ENCODE results near the gene NUAK2.

- TF ChIP-seq CTCF (IDR thresholded peaks at IDR 0.05) (no peak), POLR2A (IDR thresholded peaks at IDR 0.05) (no peak), EP300 (IDR thresholded peaks at IDR 0.05) (no peak), POLR2AphosphoS5 (IDR thresholded peaks at IDR 0.05) (no peak)
Observed at GRCh38 chr1:205306929-205307566, 14.5 kb downstream of the NUAK2 start.

Measured in stomach (tissue), 4 donors.